UCSD-AML1 (cell line): Measurements from ENCODE around the gene KRT86.

ENCODE experiments used
- DNase-seq: peaks from one replicate; lab custom pipeline; 2025; ENCODE audit not compliant: unreplicated experiment; lab: John Stamatoyannopoulos, UW

The KRT86 gene

GRCh38 chr12:52312086-52312485 lies 37.6 kb downstream of the KRT86 start:
- DNase-seq, result no peak

GRCh38 chr12:52313461-52313860 lies 39.0 kb downstream of the KRT86 start:
- DNase-seq, result no peak

DNA sequence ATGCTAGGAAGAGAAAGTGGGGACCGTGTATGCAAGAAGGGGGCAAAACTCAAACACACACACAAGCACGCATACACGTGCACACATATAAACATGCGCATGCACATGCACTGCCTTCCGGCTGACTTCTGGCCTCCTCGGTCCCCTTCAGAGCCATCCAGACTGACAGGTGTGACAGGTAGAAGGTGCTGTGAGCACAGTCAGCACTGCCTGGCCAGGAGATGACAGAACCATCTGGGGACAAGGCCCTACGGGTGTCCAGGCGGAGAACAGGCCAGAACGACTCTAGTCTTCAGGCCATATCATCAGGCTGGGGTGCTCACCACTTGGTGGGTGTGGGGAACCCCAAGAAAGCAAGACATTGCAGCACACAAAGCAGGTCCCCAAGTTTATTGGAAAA lies 39.5 kb downstream of the KRT86 start:
- no peak for DNase-seq

DNA sequence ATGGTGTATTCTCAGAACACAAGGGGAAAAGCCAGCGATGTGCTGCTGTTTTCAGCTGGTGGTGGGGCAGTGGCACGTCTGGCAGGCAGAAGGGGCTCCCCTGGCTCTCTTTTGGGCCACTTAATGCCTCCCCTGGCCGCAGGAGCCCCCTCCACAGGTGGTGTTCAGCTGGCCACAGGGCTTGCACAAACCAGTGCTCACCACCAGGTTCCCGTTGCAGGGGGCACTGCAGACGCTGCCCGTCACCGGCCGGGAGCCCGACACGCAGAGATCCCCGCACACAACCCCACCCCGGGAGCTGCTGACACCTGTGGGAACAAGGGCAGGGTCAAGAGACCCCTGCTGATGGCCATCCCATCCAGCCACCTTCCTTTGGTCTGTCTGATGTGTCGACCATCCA lies 40.1 kb downstream of the KRT86 start:
- no peak for DNase-seq

GRCh38 chr12:52315721-52316120 lies 41.3 kb downstream of the KRT86 start:
- peak; percentile 49 for DNase-seq

- no peak for DNase-seq
These were observed 41.8 kb downstream of the KRT86 start for GRCh38 chr12:52316290-52316689.

DNA sequence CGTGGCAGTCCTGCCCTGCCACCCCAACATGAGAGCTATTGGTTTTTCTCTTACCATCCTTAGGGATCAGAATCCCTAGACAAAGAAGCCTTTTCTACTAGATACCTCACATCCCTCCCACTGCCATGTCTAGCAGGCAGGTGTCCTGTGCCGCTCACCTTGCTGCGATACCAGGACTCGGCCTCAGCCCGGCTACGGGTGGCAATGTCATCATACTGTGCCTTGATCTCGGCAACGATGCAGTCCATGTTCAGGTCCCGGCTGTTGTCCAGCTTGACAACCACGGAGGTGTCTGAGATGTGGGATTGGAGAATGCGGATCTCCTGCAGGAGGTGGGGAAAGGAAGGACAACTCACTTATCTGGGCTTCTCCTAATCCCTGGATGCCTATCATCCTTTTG lies 42.3 kb downstream of the KRT86 start:
- no peak for DNase-seq

- no peak for DNase-seq
These were observed 43.1 kb downstream of the KRT86 start for GRCh38 chr12:52317468-52318052.

GRCh38 chr12:52318241-52318990 lies 44.0 kb downstream of the KRT86 start:
- no peak for DNase-seq

GRCh38 chr12:52319097-52319496 lies 44.7 kb downstream of the KRT86 start:
- DNase-seq, result peak; percentile 22

- no peak for DNase-seq
These were observed 46.4 kb downstream of the KRT86 start, which contains the start of gene KRT83 for GRCh38 chr12:52320784-52321400. Gene KRT83, minus strand, starts transcription at chr12:52321398. Its CDS starts 63 bp downstream, at chr12:52321335.

DNA sequence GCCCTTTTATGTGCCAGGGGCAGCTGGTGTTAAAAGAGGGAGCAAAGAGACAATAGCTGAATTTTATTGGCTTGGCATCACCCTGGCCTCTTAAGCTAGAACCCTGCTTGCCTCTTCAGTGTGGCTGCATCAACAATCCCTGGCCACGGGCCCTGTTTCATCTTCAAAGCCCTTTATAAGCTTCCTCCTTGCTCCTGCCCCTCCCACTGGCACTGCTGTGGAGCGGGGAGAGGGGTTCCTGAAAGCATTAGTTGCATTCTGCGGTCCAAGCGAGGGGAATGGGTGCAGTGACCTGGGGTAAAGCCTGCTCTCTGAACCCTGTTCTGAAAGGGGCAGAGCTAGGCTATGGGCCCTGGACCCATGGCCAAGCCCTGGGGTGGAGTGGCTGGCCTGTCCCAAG lies 47.0 kb downstream of the KRT86 start:
- no peak for DNase-seq

GRCh38 chr12:52322069-52322468 lies 47.6 kb downstream of the KRT86 start:
- no peak for DNase-seq

- no peak for DNase-seq
These were observed 48.6 kb downstream of the KRT86 start for GRCh38 chr12:52323001-52323400.

DNA sequence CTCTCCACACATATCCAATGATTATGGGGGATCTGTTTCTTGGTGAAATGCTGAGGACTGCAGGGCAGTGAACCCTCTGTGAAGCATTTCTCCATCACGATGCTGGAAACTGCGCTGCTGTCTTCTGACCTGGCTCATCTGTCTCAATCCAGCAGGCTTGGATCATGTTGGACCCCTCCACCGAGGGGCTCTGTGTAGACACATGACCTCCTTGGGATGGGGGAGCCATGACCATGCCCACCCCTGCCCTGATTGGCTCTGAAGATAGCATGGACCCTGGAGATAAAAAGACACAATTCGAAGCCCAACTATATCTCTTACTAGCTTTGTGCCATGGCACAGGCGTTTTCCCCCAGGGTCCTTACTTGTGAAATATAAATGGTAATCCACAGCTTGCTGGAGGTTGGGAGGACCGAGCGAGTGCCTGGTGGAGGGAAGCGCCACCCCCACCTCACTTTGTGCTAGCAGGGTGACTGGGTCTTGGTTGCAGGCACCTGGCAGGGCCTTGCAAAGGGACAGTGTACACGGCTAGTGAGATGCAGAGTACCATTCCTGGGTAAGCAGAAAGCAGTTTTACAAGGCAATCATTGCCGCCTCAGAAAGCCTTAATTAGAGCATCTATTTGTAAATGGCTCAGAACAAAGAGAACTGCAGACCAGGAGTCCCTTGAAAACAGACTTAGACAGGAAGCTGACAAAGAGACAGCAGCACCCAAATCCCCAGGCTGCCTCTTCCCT lies 49.1 kb downstream of the KRT86 start:
- DNase-seq, result no peak

DNA sequence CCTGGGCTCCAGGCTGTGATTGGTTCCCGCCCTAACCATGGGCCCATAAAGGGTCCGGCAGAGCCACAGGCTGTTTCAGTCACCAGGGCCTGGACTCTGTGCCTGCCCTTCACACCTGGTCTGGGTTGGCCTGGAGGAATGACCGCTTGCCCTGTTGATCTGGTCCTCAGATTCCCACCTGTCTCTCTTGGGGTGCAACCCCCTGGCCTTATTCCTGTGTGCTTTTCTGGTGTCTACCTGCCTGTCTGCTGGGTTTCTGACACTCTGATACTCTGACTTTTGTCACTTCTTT lies 49.7 kb downstream of the KRT86 start:
- DNase-seq, result no peak

DNA sequence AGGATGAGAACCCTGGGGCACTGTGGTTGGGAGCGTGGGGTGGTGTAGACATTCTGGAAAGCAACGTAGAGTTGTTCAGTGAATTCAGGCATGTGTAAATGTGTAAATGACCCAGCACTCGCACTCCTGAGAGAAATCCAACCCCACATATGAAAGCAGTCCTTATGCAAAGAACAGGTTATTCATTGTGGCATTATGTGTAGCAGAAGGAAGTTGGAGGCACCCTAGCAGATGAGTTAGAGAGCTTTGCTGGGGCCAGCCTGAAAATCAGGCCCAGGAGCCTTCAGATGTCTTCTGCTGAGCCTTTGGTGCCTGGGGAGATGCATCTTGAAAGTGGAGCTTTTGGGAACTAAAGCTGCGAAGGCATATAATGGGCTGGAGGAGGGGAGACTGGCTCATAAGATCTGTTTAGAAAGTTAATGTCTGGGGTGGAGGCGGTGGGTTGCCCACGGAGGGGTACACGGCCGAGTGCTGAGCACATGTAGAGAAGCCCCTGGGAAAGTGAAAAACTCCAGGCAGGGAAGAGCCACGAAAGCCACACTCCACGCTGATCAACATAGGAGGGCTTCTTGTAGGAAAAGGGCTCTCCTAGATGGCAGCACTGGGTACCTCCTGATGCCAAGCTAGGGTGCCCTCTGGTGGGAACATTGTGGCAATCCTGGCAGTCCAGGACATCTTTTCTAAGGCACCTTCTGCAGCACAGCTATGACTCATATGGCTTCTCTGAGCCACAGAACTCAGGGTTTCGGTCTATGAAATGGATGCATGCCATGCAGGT lies 52.8 kb downstream of the KRT86 start:
- DNase-seq, result peak; percentile 73

DNA sequence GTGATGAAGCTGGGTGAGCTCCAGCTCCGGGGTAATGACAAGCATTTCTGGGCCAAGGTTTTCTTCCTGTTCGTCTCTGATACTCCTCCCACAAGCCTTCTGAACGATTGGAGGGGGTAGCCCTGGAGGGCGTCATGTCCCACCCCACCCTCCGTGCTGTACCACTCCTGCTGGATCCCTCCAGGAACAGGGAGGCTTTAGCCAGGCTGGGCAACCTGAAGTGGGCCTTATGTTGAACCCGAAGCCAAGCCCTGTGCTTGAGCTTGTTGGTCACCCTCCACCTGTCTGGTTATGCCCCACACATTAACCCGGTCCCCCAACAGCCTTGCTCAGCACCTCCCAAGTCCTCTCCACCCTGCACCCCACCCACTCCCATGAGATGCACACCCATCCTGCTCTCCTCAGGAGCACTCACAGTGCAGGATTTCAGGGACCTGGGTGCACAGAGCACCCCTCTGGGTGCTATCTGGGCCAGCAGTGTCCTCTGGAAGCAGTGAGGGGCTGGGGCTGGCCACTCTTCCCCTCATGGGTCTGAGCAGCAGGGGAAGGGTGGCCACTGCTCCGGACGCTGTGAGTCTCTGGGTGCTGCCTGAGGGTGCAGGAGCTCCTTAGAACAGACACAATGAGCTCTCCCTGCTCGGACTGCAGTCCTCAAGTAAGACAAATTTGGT lies 53.5 kb downstream of the KRT86 start:
- no peak for DNase-seq

DNA sequence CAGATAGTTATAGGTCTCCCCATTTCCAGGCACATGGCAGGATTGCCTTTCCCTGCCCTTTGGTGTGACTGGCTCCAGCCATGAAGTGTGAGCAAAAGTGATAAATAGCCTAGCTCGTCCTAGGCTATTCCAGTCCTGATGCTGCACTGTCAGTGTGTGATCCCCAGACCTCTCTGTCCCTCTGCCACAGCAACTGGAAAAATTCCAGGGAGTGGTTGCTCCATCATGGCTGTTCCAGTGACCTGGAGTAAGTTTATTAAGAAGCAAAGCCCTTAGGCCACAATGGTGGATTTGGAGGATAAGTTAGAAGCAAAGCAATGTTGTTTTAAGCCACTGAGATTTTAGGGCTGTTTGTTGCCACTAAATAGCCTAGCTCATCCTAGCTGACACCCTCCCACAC lies 56.6 kb downstream of the KRT86 start:
- no peak for DNase-seq

- no peak for DNase-seq
These were observed 57.4 kb downstream of the KRT86 start for GRCh38 chr12:52331833-52332232.

GRCh38 chr12:52332381-52332780 lies 57.9 kb downstream of the KRT86 start:
- no peak for DNase-seq
